NCI-H146 treated with DMSO at 0.1 percent for 48 hours (cell line): Measurements from ENCODE around the gene TP53TG5.

ENCODE experiments used
- DNase-seq: peaks from one replicate; lab custom pipeline; 2025; ENCODE audit not compliant: unreplicated experiment; lab: John Stamatoyannopoulos, UW

The TP53TG5 gene

DNA sequence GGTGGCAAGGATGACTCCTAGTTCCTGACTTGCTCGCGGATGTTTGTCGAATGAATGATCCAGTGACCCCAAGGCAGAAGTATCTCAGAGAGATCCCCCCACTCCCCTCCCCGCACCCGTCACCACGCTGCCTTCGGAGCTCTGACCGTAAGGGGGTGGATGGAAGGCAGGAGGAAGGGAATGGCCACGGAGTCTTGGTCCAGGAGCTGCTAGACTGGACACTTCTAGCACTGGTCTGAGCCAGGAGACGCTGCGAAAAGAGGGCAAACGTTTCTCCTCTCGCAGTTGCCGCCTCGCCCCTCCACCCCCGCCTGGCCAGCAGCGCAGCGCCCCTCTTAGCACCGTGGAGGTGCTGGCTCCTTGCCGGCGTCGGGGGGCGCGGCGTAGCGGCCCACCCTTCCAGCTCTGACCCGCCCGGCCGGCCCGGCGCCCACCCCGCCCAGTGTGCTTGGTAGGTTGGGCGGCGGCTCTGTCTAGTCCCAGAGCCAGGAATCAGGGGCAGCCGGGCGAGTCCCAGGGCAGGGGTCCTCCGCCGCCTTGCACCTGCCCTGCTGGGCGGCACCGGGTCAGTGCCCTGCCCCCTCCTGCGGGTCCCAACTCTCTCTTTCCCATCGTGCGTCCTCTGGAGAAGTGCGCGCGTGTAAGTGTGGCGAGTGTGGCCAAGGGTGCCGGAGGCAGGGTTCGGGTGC lies 27.6 kb upstream of the TP53TG5 start:
- peak; percentile 31 for DNase-seq

DNA sequence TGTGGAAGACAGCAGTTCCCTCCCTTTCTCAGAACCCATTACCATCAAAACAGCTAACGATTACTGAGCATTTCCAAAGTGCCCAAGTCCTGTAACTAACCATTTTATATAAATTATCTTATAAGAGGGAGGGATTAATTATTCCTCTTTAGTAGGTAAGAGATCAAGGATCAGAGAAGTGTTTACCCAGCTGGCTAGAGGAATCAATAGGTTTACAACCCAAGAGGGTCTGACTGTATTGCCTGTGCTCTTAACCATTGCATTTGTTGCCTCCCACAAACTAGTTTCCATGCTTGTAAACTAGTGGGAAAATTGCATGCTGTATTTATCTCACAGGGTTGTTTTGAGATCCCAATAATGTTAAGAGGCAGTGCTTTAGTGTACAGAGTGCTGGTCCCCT lies 26.3 kb upstream of the TP53TG5 start:
- peak; percentile 58 for DNase-seq

DNA sequence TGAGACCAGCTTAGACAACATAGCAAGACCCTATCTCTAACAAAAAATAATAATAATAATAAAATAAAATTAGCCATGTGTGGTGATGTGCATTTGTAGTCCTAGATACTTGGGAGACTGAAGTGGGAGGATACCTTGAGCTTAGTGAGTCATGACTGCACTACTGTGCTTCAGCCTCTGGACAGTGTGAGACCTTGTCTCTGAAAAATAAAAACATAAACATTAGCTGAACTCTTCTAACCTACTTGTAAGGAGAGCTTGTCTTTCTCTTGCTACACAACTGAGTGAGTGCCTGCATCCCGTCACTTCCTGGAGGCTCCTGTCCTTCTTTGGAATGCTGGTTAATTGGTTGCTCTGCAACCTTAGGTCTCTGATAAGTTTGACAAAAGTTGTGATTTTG lies 24.8 kb upstream of the TP53TG5 start:
- DNase-seq: no peak

DNA sequence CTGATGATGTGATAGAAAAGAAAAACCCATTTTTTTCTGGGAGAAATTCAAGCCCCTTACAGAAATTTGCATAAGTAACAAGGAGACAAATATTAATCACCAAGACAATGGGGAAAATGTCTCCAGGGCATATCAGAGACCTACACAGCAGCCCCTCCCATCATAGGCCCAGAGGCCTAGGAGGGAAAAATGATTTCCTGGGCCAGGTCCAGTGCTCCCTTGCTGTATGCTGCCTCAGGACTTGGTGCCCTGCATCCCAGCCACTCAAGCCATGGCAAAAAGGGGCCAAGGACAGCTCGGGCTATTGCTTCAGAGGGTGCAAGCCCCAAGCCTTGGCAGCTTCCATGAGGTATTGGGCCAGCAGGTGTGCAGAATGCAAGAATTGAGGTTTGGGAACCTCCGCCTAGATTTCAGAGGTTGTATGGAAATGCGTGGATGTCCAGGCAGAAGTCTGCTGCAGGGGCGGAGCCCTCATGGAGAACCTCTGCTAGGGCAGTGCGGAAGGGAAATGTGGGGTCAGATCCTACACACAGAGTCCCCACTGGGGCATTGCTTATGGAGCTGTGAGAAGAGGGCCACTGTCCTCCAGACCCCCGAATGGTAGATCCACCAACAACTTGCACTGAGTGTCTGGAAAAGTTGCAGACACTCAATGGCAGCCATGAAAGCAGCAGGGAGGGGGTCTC lies 22.4 kb upstream of the TP53TG5 start:
- DNase-seq: no peak

DNA sequence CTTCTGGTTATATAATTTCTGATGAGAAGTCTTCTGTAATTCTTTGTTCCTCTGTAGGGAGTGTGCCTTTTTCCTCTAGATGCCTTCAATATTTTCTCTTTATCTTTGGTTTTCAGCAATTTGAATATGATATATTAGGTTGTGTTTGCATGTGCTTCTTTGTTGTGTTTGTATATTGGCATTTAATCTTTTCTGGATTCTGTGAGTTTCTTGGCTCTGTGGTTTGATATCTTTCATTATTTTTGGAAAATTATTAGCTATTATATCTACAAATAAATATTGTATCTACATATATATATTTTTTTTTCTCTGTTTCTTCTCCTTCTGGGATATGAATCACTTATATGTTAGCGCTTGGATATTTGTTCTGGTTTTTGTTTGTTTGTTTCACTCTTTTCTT lies 20.9 kb upstream of the TP53TG5 start:
- no peak for DNase-seq

DNA sequence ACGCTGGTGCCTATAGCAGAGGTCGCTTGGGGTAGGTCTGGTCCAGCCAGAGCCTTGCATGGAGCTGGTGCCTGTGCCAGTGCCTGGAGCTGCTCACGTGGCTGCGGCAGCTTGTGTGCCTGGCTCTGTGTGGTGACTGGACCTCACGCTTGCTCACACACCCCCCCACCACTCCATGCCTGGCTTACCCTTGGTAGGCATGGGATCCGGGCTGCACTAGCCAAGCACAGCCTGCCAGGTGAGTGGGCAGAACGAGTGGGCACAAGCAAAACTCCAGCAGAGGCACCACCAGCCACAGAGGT lies 16.9 kb upstream of the TP53TG5 start:
- DNase-seq: no peak

DNA sequence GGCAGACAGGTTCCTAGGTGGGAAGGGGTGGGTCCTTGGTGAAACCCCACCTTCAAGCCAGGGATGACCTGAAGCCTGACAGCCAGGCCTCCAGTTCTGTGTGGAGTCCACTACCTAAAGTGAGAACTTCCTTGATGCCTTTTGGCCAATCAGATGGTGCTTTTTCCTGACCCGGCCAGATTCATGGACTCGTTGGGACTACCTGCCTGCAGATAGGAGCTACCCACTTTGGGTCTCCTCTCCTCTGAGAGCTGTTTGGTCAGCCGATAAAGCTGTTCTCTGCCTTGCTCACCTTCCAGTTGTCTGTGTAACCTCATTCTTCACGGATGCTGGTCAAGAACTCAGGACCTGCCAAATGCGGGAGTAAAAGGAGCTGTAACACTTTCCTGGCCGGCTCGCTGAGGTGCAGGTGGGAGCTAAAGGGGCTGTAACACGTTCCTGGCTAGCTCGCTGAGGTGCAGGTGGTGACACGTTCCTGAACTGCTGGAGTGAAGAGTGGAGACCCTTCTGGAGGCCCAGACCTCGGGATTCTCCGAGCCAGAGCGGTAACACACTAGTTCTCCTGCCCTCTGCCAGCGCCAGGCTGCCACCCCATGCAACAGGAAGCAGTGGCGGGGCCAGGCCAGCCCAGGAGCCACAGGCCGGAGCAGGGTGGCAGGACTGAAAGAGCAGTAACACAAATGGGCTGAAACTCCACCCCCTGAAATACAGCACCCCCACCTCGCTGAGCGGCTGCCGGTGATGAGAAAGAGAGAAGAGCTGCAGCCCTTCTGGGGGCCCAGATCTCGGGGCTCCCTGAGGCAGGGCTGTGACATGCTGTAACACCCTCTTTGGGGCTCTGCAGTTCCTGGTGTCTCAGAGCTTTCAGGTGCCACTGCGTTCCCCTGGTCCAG lies 16.3 kb upstream of the TP53TG5 start:
- DNase-seq: no peak

DNA sequence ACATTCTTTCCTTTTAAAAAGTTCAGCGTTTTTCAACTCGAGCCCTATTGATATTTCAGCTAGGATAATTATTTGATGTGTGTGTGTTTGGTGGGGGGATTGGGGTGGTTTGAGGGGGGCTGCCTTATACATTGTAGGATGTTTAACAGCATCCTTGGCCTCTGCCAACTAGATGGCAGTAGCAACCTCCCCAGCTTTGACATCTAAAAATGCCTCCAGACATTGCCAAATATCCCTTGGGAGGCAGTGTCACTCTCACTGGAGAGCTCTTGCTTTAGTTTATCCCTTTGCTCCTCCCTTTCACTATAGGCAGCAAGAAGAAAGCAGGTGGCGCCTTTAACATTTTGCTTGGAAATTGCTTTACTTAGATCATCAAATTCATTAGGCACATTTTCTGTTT lies 14.6 kb upstream of the TP53TG5 start:
- no peak for DNase-seq

DNA sequence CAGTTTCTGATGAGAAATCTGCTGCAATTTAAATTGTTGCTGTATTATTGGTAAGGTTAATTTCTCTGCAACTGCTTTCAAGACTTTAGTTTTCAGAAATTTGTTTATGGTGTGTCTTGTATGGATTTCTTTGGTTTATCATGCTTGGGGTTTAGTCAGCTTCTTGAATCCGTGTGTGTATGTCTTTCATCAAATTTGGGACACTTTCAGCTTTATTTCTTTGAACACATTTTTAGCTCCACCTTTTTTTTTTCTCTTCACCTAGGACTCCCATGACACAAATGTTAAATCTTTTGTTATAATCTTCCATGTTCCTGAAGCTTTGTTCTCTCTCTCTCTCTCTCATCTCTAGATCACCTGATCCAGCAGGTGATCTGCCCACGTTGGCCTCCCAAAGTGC lies 13.4 kb upstream of the TP53TG5 start:
- DNase-seq: no peak

DNA sequence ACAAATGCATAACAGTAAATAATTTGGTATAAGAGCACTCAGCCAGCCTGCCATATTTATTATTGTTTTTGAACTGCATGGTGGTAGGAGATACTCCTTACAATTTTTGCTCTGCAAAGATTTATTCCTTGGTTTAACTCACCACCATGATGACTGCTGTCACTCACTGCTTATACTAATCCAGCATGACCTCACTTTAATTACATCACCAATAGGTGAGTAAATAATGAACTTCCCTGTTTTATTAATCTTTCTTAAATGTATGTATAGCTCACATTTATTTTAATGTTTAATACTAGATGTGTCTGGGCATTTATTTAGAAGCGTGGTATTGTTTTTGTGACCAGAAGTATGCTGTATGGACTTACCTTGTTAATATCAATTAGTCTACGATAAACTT lies 12.8 kb upstream of the TP53TG5 start:
- DNase-seq: no peak

DNA sequence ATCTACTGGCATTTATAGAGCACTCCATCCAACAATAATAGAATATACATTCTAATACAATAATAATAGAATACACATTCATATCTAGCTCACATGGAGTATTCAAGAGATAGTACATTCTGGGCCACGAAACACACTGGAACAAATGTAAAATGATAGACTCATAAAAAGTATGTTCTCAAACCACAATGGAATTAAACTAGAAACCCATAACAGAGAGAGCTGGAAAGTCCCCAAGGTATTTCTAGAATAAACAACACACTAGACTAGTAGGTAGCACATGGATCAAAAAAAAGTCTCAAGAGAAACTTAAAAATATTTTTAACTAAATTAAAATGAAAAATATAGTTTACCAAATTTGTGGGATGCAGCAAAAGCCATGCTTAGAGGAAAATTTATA lies 9.1 kb upstream of the TP53TG5 start:
- DNase-seq: no peak

DNA sequence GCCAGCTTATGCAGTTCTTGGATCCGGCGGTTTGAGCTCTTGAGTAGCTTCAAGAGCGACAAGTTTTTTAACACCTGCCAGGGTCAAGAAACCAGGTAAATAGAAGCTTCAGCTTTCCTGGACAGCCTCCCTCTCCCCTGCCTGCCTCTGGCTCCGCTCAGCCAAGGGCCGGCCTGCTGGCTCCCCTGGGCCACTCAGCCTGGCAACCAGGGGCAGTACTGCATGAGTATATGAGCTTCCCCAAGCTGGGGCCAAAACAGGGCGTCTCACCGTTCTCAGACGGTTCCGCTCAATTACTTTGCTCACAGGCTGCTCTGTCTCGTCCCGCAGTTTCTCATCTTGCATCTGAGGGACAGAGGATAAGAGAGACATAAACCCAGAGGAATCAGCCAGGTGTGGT lies 856 bp downstream of the TP53TG5 start:
- DNase-seq: no peak

DNA sequence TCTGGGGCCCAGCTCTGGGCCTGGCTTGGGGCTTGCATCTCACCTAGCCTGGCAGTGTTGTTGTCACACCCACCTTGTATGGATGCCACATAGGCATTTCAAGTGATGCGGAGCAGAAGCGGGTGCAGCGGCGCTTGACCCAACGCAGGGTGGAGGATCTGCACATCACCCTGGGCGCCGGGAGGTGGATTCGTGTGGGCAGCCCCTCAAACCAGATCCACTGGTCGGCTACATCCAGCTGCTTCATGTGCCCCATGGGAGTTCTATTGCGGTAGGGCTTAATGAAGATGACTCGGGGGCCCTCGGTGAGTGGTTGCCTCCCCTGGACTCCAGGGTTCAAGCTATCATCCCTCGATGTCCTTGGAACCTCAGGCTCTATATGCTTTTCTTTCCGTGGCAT lies 3.2 kb downstream of the TP53TG5 start:
- DNase-seq: no peak

DNA sequence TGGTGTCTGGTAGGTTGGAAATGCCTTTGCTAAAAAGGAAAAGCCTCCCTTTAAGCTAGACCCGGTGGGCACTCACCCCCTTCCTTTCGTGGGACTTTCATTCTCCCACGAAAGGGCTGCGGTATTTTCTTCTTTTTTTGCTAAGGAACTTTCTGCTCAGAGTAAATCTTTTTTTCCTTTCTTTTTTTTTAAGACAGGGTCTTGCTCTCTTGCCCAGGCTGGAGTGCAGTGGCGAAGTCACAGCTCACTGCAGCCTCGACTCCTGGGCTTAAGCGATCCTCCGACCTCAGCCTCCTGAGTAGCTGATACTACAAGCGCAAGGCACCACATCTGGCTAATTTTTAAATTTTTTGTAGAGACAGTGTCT lies 4.0 kb downstream of the TP53TG5 start:
- no peak for DNase-seq

DNA sequence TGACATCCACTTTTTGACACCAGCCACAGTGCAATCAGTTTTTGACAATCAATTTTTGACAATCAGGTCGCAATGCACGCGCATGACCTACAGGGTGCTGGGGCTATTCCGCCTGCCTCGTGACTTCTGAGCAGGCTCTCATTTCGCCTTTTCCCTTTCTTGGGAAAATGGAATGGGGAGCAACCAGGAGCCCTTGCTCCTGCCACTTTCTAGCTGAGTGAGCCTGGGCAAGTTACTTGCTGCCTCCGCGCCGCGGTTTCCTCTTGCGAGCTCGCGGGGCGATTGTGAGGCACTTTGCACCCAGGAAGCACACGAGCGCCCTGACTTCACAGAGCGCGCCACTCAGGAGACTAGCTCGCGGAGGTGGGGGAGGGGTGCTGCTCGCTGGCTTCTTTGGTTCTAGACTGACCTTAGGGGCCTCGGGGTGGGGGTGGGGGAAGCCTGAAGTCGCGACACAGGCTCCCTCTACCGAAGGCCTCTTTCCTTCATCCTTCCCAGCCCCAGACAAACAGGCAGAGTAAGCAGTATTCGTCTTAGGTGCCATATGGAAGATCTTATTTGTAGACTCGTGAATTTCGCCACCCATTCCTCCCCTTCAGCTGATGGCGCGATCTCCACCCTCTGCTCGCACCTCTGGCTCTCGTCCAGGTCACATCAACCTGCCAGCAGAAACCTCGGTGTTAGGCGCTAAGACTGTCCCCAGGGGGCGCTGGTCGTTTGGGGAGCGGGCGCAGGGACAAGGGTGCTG lies 4.6 kb downstream of the TP53TG5 start:
- DNase-seq: peak; percentile 80

DNA sequence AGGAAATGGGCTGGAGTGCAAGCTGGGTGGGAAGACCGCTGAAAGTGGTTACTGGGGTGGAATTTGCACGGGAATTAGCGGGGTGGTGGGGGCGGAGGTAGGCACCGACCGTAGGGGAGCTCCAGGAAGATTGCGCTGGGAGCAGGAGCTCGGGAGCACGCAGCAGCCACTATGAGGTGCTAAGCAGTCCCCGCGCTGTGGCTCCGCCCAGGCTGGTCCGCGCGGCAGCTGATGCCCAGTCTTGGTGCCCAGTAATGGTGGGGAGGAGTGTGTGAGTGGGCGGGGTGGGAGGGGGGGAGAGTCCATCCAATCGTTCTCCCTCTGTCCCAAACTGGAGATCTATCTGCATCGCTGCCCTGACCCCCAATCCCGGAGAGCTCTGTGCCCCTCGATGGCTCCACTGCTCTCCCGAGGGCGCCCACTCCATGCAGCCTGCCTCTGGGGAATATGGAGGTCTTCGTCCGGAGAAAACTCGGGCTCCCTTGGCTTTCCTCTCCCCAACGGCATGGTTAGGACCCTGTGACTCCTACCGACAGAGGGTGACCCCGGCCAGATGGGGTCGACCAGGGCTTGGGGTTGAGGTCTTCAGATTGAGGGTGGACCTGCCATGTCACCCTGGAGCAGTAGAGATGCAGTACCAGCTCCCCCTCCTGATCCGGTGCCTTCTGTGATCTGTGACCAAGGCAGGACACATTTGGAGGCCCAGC lies 5.3 kb downstream of the TP53TG5 start:
- DNase-seq: no peak

DNA sequence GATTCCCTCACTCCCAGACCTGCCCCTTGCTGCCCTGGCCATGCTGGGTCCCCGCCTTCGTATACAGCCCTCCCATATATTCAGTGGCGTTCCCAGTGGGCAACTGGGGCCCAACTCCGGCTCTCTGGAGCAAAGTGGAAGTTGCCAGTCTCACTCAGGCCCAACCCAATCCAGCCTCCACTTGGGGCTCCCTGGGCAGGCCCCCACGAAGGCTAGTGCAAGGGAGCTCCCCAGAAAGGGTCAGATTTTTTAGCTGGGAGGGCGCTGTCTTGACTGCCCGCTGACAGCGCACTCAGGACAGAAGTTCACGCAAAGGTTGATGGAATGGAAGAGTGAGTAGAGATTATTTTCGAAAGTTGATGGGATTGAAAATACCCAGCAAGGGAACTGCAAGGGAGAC lies 5.9 kb downstream of the TP53TG5 start:
- DNase-seq: no peak

DNA sequence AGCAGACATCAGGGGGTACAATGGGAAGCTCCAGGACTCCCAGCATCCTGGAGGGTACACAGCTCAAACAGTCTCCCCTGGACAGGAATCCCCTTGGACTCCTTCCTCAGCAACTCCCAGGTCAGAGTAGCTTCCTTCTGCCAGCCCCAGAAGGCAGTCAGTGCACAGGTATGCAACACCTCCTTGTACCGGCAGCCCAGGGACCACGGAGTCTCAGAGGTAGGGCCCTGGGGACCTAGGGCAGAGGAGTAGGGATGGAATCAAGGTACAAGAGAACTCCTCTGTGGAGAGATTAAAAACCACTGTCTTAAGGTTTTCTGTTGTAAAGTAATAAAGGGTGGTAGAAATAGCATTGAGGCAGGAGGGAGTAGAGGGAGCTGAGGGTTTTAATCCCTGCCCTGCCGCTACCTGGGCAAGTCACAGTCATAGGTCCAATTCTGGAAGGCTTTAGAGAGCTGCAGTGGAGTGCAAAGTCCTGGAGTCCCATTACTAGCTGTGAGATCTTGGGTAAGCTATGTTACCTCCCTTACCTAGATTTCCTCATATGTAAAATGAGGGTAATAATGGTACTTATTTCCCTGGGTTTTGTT lies 7.5 kb downstream of the TP53TG5 start:
- DNase-seq: no peak

DNA sequence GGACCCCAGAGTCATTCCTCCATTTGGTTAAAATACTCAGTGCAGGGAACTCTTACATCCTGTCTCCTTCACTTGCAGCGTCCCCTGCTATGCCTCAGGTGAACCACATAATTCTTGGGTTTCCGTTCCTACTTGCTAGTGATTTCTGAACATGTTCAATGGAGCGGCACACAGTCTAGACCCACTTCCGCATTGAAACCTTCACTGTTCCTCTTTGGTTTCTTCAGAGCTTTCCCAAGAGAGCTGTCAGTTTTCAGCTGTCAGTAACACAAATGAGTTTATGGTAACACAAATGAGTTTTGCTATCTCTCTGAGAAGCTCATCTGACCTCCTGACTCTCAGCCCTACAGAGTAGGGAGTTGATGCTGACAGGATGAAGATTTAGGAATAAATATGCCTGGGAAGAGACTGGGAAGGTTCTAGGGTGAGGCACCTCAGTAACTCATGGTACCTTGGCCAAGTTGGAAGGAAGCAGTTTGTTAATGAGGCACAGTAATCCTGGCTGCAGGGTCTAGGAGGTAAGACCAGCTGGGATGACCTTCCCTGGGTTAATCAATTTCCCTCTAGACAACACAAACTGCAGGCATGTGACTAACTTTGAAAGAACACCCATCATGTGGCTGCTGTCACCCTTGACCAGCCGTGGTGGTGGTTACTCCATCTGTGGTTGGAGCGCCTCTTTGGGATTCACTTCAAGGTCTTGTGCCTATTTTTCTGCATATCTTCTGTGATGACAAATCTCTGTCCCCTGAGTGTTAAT lies 9.7 kb downstream of the TP53TG5 start:
- DNase-seq: no peak

DNA sequence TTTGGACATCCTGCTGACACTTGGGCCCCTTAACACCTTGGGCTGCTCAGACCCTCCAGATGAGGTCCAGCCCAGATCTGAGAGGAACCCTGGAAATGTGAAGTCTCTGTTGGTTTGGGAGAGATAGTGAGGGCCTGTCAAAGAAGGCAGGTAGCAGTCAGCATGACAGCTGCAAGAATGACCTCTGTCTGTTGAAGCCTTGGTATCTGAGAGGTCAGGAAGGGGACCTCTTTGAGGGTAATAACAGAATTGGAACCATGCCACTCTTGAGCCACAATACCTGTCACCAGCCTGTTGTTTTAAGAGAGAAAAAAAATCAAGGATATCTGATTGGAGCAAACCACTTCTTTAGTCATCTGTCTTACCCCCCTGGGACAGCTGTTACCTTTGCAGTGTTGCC lies 11.0 kb downstream of the TP53TG5 start:
- no peak for DNase-seq
